Esophagus squamous epithelium (tissue), 4 donors: ENCODE measurements around the gene SH3RF1.

Experiments
- CTCF ChIP-seq, 6 experiments: fragments of 450-650 bp in 4 of 6; fragments of 200-600 bp in 2 of 6; sonication (generic) in 2 of 6; IDR thresholded peaks; one replicate each; pipeline ENCODE4 v1.5.1; 2016 to 2019; ENCODE audit warnings: antibody characterized with exemption in 6 of 6, mild to moderate bottlenecking in 4 of 6, moderate library complexity in 4 of 6
- POLR2A ChIP-seq, 4 donors: fragments of 450-650 bp; IDR thresholded peaks; one replicate each; pipeline ENCODE4 v1.6.1; 2017; ENCODE audit warnings: antibody characterized with exemption in 4 of 4, mild to moderate bottlenecking in 4 of 4, moderate library complexity in 3 of 4

- TF ChIP-seq POLR2A (IDR thresholded peaks at IDR 0.05) (no peak), CTCF (IDR thresholded peaks at IDR 0.05) (no peak)
These were observed 218.8 kb downstream of the SH3RF1 start for GRCh38 chr4:169051761-169052593.
